ENCODE results near the gene KCNH3. TPM values are rescaled to one million over a fixed set of nuclear protein-coding genes. Genes with fewer than 3 reads are reported as not detected.

KCNH3 gene
- total and polyA plus RNA-seq, 10 of the 15 experiments (the other 5 are each of a cell fraction or from before 2014, with no cell fraction given) = 0.03 to 0.45 (median 0.08) TPM; not detected in 5

GRCh38 chr12:49578471-49579112 is 39.8 kb downstream of the KCNH3 start (continued):
- no peak for TF ChIP-seq ZNF207 (IDR thresholded peaks at IDR 0.05; ENCODE audit: borderline replicate concordance)
- no peak for TF ChIP-seq STAT1 (conservative IDR thresholded peaks at IDR 0.05)
- no peak for TF ChIP-seq BHLHE40 (IDR thresholded peaks at IDR 0.05; ENCODE audit: borderline replicate concordance in 1 of 2, low read depth in 2 of 2, low read length in 1 of 2)
- TF ChIP-seq FOXM1 (IDR thresholded peaks at IDR 0.05; ENCODE audit: low read depth, low read length) = no peak
- TF ChIP-seq PAX8 (IDR thresholded peaks at IDR 0.05) = no peak
- TF ChIP-seq BCL11A (IDR thresholded peaks at IDR 0.05; ENCODE audit: low read depth, low read length) = no peak
- no peak for TF ChIP-seq ZBTB40 (IDR thresholded peaks at IDR 0.05; ENCODE audit: borderline replicate concordance)
